HG03571 (cell line): ENCODE measurements around the gene ZNF839.
A peak's percentile ranks its signal among the peaks of the same experiment; 100 is the strongest.
"Not testable (repeated sequence)": the region's sequence is repeated elsewhere in the genome, so short reads cannot be mapped to it uniquely, and the experiment has no call there.

Source experiments
- ATAC-seq: cut with Tn5 transposase; IDR thresholded peaks from one replicate; pipeline ENCODE4 v1.9.1; 2021; ENCODE audit not compliant: unreplicated experiment

The ZNF839 gene

GRCh38 chr14:102314242-102315011 lies 5.1 kb upstream of the ZNF839 start:
- peak; percentile 46 for ATAC-seq

GRCh38 chr14:102315121-102315520 lies 4.4 kb upstream of the ZNF839 start:
- no peak for ATAC-seq

GRCh38 chr14:102316338-102316742 lies 3.2 kb upstream of the ZNF839 start:
- ATAC-seq = no peak

GRCh38 chr14:102316743-102317563 lies 2.6 kb upstream of the ZNF839 start:
- ATAC-seq = peak; percentile 54

- ATAC-seq = no peak
Observed at GRCh38 chr14:102317564-102318248, 1.8 kb upstream of the ZNF839 start.

DNA sequence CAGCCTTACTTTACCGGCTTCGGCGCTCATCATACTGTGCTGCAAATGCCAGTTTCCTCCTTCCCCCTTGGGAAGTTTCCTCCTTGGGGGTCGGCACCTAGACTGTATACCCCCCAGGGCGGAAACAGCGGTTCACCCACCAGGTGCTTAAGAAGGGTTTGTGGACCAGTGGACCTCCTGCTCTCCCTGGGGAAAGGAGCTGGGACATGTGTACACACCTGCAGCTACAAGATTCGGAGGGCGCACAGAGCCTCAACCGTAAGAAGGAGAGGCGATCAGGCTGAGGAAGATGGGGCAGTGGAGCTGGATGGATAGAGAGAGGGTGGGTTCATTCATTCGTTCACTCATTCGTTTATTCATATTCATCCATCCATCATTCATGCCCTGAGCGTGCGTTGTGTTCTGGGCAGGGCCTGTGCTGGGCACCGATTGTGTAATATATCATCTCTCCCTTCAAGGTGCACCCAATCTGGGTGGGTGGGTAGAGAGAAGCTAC lies 717 bp upstream of the ZNF839 start:
- no peak for ATAC-seq

- no peak for ATAC-seq
Observed at GRCh38 chr14:102320033-102320660, 601 bp downstream of the ZNF839 start.

DNA sequence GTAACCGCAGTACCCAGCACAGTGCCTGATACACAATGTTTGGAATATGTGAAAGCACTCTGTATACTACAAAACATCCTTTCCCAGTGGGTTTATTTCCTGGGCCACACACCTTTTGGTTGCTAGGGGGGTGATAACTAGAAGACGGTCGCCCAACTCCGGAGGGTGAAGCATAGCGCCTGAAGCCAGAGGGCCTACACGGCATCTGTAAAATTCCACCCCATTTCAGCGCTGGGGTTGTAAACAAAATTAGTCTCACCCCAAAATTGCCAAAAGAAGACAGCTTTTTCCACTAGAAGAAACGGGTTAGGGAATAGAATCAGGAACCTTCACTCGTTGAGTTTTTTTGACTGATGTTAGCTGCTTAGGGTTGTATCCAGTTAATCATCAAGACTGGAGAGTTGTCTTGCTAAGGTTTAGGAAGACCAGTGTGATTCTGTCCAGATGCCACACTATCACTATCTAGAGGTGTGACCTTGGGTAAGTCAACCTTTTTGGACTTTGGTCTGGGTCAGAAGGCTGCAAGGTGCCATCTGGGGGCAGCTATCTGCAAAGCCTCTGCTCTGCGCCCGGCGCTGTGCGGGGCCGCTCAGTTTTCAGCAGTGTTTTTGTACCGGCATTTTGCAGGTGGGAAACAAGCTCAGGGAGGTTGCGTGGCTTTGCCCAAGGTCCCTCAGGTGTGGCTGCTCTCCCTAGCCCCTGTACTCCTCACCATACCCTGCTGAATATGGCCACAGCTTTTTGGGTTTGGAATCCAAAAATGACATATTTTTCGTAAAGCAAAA lies 1.3 kb downstream of the ZNF839 start:
- no peak for ATAC-seq

GRCh38 chr14:102321456-102322422 lies 2.2 kb downstream of the ZNF839 start:
- no peak for ATAC-seq

DNA sequence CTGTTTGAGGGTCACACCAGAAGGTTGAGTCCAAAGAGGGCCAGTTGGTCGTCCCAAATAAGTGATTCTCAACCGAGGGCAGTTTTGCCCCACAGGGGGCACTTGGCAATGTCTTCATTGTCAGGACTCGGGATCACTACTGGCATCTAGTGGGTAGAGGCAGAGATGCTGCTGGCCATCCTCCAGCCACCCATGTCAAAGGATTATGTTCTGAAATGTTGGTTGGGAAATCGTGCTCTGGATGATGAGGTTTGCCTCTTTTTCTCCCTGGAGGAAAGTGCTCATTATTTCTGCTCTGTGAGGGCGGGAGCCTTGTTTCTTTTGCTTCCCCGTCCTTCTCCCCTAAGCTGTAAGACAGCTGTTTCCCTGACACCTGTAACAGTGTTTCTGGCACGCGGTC lies 3.6 kb downstream of the ZNF839 start:
- ATAC-seq = no peak

DNA sequence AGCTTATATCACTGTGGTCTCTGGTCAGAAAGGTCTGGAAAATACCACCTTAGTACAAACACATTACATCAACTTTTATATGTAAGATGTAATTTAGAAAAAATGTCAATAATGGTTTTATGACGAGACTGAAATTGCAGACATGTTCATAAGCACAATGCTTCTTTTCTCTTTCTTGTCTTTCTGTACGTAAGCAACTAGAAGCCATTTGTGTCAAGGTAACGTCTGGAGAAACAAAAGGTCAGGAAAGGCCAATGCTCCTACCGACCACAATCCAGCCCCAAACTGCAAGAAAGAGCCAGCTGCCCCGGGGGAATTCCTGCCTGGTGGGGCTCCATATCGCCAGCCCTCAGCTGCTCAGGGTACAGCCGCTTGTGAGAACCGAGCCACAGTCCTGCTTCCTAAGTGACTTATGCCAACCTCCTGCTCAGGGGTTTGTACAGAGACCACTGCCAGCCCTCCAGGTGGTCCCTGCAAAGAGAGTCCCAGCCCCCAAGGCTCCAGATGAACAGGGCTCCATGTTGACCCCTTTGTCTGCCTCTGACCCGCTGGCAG lies 6.3 kb downstream of the ZNF839 start:
- no peak for ATAC-seq

GRCh38 chr14:102326583-102326982 lies 7.0 kb downstream of the ZNF839 start:
- ATAC-seq = no peak

GRCh38 chr14:102329381-102329780 lies 9.8 kb downstream of the ZNF839 start:
- ATAC-seq = not testable (repeated sequence)

DNA sequence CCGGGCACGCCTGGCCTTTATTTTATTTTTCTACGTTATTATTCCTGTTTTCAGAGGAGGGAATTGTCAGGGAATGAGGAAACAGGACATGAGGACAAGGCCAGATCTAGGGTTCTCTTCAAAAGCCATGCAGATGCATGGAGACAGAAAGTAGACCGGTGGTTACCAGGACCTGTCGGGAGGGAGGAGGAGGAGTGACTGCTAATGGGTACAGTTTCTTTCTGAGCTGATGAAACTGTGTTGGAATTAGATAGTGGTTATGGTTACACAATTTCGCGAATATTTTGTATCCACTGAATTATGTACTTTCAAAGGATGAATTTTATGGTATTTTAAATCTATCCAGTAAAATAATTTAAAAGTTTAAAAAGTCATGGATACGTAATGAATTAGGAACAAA lies 11.3 kb downstream of the ZNF839 start:
- no peak for ATAC-seq

DNA sequence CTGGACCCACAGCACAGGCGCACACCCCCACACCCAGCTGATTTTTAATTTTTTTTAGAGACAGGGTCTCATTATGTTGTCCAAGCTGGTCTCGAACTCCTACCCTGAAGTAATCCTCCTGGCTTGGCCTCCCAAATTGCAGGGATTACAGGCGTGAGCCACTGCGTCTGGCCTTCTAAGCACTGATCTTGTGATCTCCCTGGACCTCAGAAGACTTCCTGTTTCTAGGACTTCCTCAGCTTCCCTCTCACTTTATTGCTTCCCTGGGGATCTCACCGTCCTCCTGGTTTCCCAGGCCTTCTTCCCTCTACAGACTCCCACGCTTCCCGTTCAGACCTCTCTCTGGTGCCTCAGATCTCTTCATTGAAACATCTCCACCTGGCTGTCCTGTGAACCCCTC lies 13.8 kb downstream of the ZNF839 start:
- ATAC-seq = no peak

DNA sequence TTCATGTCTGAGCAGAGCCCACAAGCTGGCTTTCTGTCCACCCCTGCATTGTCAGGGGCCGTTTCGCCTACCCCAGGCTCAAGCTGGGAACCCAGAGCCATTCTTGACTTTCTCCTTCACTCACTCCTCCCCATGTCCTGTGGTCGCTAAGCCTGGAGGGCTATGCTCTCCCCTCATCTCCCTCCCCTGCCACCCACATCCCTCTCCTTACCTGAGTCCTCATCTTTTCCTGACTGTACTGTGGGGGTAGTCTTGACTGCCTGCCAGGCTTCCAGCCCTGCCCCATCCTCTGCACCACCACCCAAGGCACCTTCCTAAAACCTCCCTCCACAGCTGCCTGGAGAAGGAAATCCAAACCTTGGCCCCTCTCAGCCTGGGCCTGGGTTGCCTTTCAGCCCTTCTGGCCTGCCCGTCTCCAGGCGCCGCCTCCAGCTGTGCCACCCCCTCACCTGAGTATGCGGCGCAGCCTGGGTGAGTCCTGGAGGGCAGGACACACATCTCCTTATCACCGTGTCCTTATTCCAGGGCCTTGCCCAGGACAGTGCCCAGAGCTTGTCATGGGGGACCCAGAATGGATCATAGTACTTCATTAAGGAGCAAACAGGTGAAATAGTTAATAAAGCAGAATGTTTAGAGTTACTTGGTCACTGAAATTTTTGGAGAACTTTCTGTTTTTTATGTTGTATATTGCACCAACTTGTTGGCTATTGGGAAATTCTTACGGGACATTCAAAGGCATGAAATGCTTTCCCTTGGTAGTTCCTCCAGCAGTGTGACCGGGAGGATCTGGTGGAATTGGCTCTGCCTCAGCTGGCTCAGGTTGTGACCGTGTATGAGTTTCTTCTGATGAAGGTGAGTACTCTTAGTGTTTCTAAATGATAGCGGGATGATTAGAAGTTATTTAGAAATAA lies 14.5 kb downstream of the ZNF839 start:
- ATAC-seq = no peak

DNA sequence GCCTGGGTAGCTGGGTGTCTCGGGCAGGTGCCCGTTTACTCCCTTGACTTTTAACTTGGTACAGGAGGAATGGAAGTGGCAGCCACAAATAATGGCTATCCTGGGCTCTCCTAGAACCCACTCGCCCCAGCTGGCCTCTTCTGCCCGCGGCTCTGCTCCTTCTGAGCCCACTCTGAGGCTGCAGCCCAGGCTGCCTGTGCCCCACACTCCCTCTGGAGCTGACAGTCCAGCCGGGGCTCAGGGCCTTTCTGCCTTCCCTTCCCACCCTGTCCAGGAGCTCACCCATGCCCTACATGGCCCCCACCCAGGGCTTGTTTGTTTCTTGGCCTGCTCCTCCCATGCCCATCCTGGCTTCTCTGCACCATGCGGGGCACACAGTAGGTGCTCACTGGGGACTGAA lies 15.6 kb downstream of the ZNF839 start:
- no peak for ATAC-seq

DNA sequence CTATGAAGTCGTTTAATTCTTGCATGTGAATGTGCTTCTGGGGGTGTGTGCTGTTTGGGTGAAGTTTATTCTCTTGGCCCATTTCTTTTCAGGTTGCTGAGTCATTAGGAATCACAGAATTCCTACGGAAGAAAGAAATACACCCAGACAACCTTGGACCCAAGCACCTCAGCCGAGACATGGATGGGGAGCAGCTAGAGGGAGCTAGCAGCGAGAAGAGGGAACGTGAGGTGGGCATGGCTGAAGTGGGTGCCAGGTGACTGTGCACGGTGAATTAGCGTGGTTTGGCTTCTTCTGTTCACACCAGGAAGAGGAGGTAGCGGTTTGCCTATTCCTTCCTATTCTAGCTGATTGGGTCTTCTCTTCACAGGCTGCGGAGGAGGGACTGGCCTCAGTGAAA lies 19.2 kb downstream of the ZNF839 start:
- no peak for ATAC-seq
